Neural cell (in vitro differentiated cells): ENCODE data around the gene ALS2. TPM values are rescaled to one million over a fixed set of nuclear protein-coding genes. Genes with fewer than 3 reads are reported as not detected.

Experiments used
- H2AFZ ChIP-seq: fragments of 200-600, 300-800 bp; sonication (generic), shearing (Covaris generic); 2 replicates; pipeline ENCODE4 v1.6.0; 2014; ENCODE audit warnings: low read depth, mild to moderate bottlenecking, antibody characterized with exemption, low read length, moderate library complexity
- H3F3A ChIP-seq: fragments of 200-600 bp; shearing (Covaris generic); 2 replicates; pipeline ENCODE4 v1.6.1; 2016; ENCODE audit warnings: mild to moderate bottlenecking, moderate library complexity, mixed read lengths, antibody characterized with exemption, low read length; ENCODE audit not compliant: insufficient read depth, poor library complexity, severe bottlenecking
- H3K27ac ChIP-seq: fragments of 200-600, 300-800 bp; sonication (generic), shearing (Covaris generic); 2 replicates; pipeline ENCODE4 v1.5.1; 2014; ENCODE audit warnings: mild to moderate bottlenecking, low read length, moderate library complexity
- H3K27me3 ChIP-seq: fragments of 300-800, 200-600 bp; sonication (generic), shearing (Covaris generic); 2 replicates; pipeline ENCODE4 v1.6.0; 2014; ENCODE audit warnings: mild to moderate bottlenecking, low read depth, low read length, moderate library complexity; ENCODE audit not compliant: insufficient read depth
- H3K36me3 ChIP-seq: fragments of 300-800, 200-600 bp; sonication (generic), shearing (Covaris generic); 2 replicates; pipeline ENCODE4 v1.5.1; 2014; ENCODE audit warnings: mild to moderate bottlenecking, antibody characterized with exemption, low read length, moderate library complexity; ENCODE audit not compliant: insufficient read depth
- H3K4me2 ChIP-seq: fragments of 300-800, 200-600 bp; sonication (generic), shearing (Covaris generic); 2 replicates; pipeline ENCODE4 v1.6.0; 2014; ENCODE audit warnings: mild to moderate bottlenecking, low read length
- H3K4me3 ChIP-seq: fragments of 300-800, 200-600 bp; sonication (generic), shearing (Covaris generic); 2 replicates; pipeline ENCODE4 v1.5.1; 2014; ENCODE audit warnings: mild to moderate bottlenecking, low read length, moderate library complexity
- H3K79me2 ChIP-seq: fragments of 200-600 bp; shearing (Covaris generic); replicated peaks from 2 replicates; pipeline ENCODE4 v1.6.0; 2014; ENCODE audit warnings: mild to moderate bottlenecking, low read length, moderate library complexity; ENCODE audit not compliant: insufficient read depth
- H3K9ac ChIP-seq: fragments of 300-800, 200-600 bp; sonication (generic), shearing (Covaris generic); 2 replicates; pipeline ENCODE4 v1.6.1; 2016; ENCODE audit warnings: mild to moderate bottlenecking, low read length, mixed read lengths
- H3K9me2 ChIP-seq: fragments of 200-600 bp; shearing (Covaris generic); 2 replicates; pipeline ENCODE4 v1.6.1; 2016; ENCODE audit warnings: mild to moderate bottlenecking, low read length, mixed read lengths; ENCODE audit not compliant: insufficient read depth
- H3K9me3 ChIP-seq: fragments of 200-600, 300-800 bp; sonication (generic), shearing (Covaris generic); 2 replicates; pipeline ENCODE4 v1.6.1; 2016; ENCODE audit warnings: mild to moderate bottlenecking, mixed run types, low read length, moderate library complexity, mixed read lengths
- H4K20me1 ChIP-seq: fragments of 200-600 bp; shearing (Covaris generic); 2 replicates; pipeline ENCODE4 v1.6.1; 2016; ENCODE audit warnings: mild to moderate bottlenecking, mixed run types; ENCODE audit not compliant: insufficient read depth
- CTCF ChIP-seq: fragments of 450-650 bp; IDR thresholded peaks from 2 replicates; pipeline ENCODE4 v1.5.1; 2014; ENCODE audit warnings: antibody characterized with exemption, mild to moderate bottlenecking, moderate library complexity; ENCODE audit not compliant: poor library complexity, severe bottlenecking
- EP300 ChIP-seq: fragments of 450-650 bp; conservative IDR thresholded peaks from 2 replicates; pipeline ENCODE4 v1.6.1; 2014; ENCODE audit warnings: antibody characterized with exemption, mild to moderate bottlenecking, moderate library complexity; ENCODE audit not compliant: poor library complexity, severe bottlenecking
- EZH2 ChIP-seq: fragments of 200-600, 300-800 bp; shearing (Covaris generic), sonication (generic); IDR thresholded peaks from 2 replicates; pipeline ENCODE4 v1.6.1; 2014; ENCODE audit warnings: antibody characterized with exemption, low read length, borderline replicate concordance, mild to moderate bottlenecking; ENCODE audit not compliant: insufficient read depth, poor library complexity, severe bottlenecking
- MXI1 ChIP-seq: fragments of 450-650 bp; conservative IDR thresholded peaks from 2 replicates; pipeline ENCODE4 v1.6.1; 2014; ENCODE audit warnings: antibody characterized with exemption, mild to moderate bottlenecking; ENCODE audit not compliant: poor library complexity, severe bottlenecking
- POLR2AphosphoS5 ChIP-seq: IDR thresholded peaks from 2 replicates; pipeline ENCODE4 v1.6.1; 2012
- RAD21 ChIP-seq: fragments of 450-650 bp; conservative IDR thresholded peaks from 2 replicates; pipeline ENCODE4 v1.6.1; 2014; ENCODE audit warnings: antibody characterized with exemption, mild to moderate bottlenecking, moderate library complexity
- REST ChIP-seq: IDR thresholded peaks from 2 replicates; pipeline ENCODE4 v1.6.1; 2012; ENCODE audit warnings: borderline replicate concordance
- SMC3 ChIP-seq: fragments of 450-650 bp; conservative IDR thresholded peaks from 2 replicates; pipeline ENCODE4 v1.6.1; 2014; ENCODE audit warnings: antibody characterized with exemption, mild to moderate bottlenecking, moderate library complexity; ENCODE audit not compliant: poor library complexity
- TAF1 ChIP-seq: IDR thresholded peaks from 2 replicates; pipeline ENCODE4 v1.6.1; 2012; ENCODE audit warnings: low read depth
- polyA plus RNA-seq: library from polyadenylated mRNA; depleted of rRNA; stranded (reverse); fragments of >200 nt; gene quantifications from 2 replicates; pipeline ENCODE4 v1.2.3, GENCODE V29; 2014

ALS2 gene
- polyA plus RNA-seq, 1 donor from 2014 or later = 26.3 TPM

- H3K9me3 ChIP-seq = no peaks in the 10 kb centered on the region
- no peak overlapping the region for H3K9ac ChIP-seq
- no peak overlapping the region for H3K27ac ChIP-seq
- no peaks in the 10 kb centered on the region for H3K79me2 ChIP-seq
- H3K9me2 ChIP-seq = no peaks in the 10 kb centered on the region
- H4K20me1 ChIP-seq = no peaks in the 10 kb centered on the region
- H2AFZ ChIP-seq = no peak overlapping the region
- H3K36me3 ChIP-seq = no peaks in the 10 kb centered on the region
- H3K4me3 ChIP-seq = no peak overlapping the region
- H3F3A ChIP-seq = no peaks in the 10 kb centered on the region
- no peaks in the 10 kb centered on the region for H3K27me3 ChIP-seq
- no peak overlapping the region for H3K4me2 ChIP-seq
- no peak for TF ChIP-seq SMC3
- TF ChIP-seq CTCF = no peak
- no peak for TF ChIP-seq EP300
- no peak for TF ChIP-seq TAF1
- TF ChIP-seq EZH2 = no peak
- TF ChIP-seq MXI1 = no peak
- no peak for TF ChIP-seq RAD21
- TF ChIP-seq POLR2AphosphoS5 = no peak
- no peak for TF ChIP-seq REST
These were observed 46.9 kb upstream of the ALS2 start for GRCh38 chr2:201827621-201828020.

GRCh38 chr2:201824212-201824611 is 43.5 kb upstream of the ALS2 start:
- Histone ChIP-seq H4K20me1 (no peaks in the 10 kb centered on the region), H3K9ac (no peak overlapping the region), H3K27me3 (no peaks in the 10 kb centered on the region), H3K4me3 (no peak overlapping the region), H2AFZ (no peak overlapping the region), H3K9me3 (no peaks in the 10 kb centered on the region), H3K79me2 (no peaks in the 10 kb centered on the region), H3K27ac (no peak overlapping the region), H3K4me2 (no peak overlapping the region), H3F3A (no peaks in the 10 kb centered on the region), H3K36me3 (no peaks in the 10 kb centered on the region), H3K9me2 (no peaks in the 10 kb centered on the region)
- TF ChIP-seq TAF1 = no peak
- TF ChIP-seq EP300 = no peak
- TF ChIP-seq REST = no peak
